Measurements from ENCODE around the gene RESF1.
A peak's percentile ranks its signal among the peaks of the same experiment; 100 is the strongest.
"Not testable (repeated sequence)": the region's sequence is repeated elsewhere in the genome, so short reads cannot be mapped to it uniquely, and the experiment has no call there.

Gene RESF1

GRCh38 chr12:31959161-31959700, at the start of gene RESF1:
Gene RESF1 (plus strand): TSS chr12:31959415. CDS start chr12:31980956, 21,541 bp downstream.
- peak; percentile 80 for DNase-seq

GRCh38 chr12:31914927-31915326, 44.3 kb upstream of the RESF1 start:
- DNase-seq: no peak

- no peak for DNase-seq
Measured at GRCh38 chr12:31915446-31915845, 43.8 kb upstream of the RESF1 start.

GRCh38 chr12:31922341-31923062, 36.7 kb upstream of the RESF1 start:
- peak; percentile 8 for DNase-seq

GRCh38 chr12:31923063-31923412, 36.2 kb upstream of the RESF1 start:
- DNase-seq: no peak

- DNase-seq: no peak
Measured at GRCh38 chr12:31928246-31929026, 30.8 kb upstream of the RESF1 start.

- no peak for DNase-seq
Measured at GRCh38 chr12:31929027-31929526, 30.1 kb upstream of the RESF1 start.

- DNase-seq: no peak
Measured at GRCh38 chr12:31931796-31932715, 27.2 kb upstream of the RESF1 start.

- DNase-seq: no peak
Measured at GRCh38 chr12:31944299-31944698, 14.9 kb upstream of the RESF1 start.

- DNase-seq: no peak
Measured at GRCh38 chr12:31947971-31948370, 11.2 kb upstream of the RESF1 start.

GRCh38 chr12:31948697-31949359, 10.4 kb upstream of the RESF1 start:
- DNase-seq: not testable (repeated sequence)

GRCh38 chr12:31950088-31950487, 9.1 kb upstream of the RESF1 start:
- DNase-seq: no peak

- no peak for DNase-seq
Measured at GRCh38 chr12:31950492-31950891, 8.7 kb upstream of the RESF1 start.

GRCh38 chr12:31951008-31951407, 8.2 kb upstream of the RESF1 start:
- no peak for DNase-seq

GRCh38 chr12:31951939-31952338, 7.3 kb upstream of the RESF1 start:
- no peak for DNase-seq

- no peak for DNase-seq
Measured at GRCh38 chr12:31952418-31952817, 6.8 kb upstream of the RESF1 start.

- DNase-seq: no peak
Measured at GRCh38 chr12:31954925-31955858, 4.0 kb upstream of the RESF1 start.

- no peak for DNase-seq
Measured at GRCh38 chr12:31958569-31959160, 550 bp upstream of the RESF1 start.

GRCh38 chr12:31959701-31960391, 631 bp downstream of the RESF1 start:
- peak; percentile 34 for DNase-seq

- no peak for DNase-seq
Measured at GRCh38 chr12:31961137-31961536, 1.9 kb downstream of the RESF1 start.

Data from fibroblast of upper back skin (primary cell).